K562 (cell line): Measurements from ENCODE around the gene MTHFR. TPM values are rescaled to one million over a fixed set of nuclear protein-coding genes. Genes with fewer than 3 reads are reported as not detected.

Experiments
- ATAC-seq: fragments of 200-7000 bp; cut with Tn5 transposase; 3 replicates; pipeline ENCODE4 v1.9.1; 2020; ENCODE audit warnings: moderate library complexity
- BruUV-seq: library from RNA; stranded (reverse); fragments of 400-500 nt; replicated peaks from 2 replicates; lab custom pipeline; 2021; lab: Mats Ljungman, UMichigan
- CTCF ChIA-PET: fragments of 300-600 bp; formaldehyde crosslinking; extraction: SDS; loops from one replicate; lab custom pipeline; 2021; ENCODE audit warnings: low intra/inter-chr PET ratio; lab: Yijun Ruan, JAX
- POLR2A ChIA-PET: fragments of 300-600, 350-650 bp; sonication (Branson Sonifier 250); formaldehyde crosslinking; extraction: SDS; loops from one replicate; lab custom pipeline; 2021; ENCODE audit warnings: antibody characterized with exemption, inconsistent platforms; lab: Yijun Ruan, JAX
- DNase-seq, 4 experiments: peaks; one replicate each; pipeline versions ENCODE4 v3.0.0 to v3.0.0-alpha.2; 2011 to 2018; ENCODE audit warnings: low spot score in 3 of 4, mixed read lengths in 3 of 4; ENCODE audit errors: extremely low read depth in 1 of 4
- FAIRE-seq: peaks from 2 replicates; lab custom pipeline; 2011; peaks lifted over from hg19 to GRCh38; lab: Jason Lieb, UNC
- H2AFZ ChIP-seq: 2 replicates; pipeline ENCODE4 v1.6.0; 2011; ENCODE audit warnings: low read depth, low read length, control low read depth, inconsistent platforms
- H3K27ac ChIP-seq: fragments of 200-600 bp; 3 replicates; pipeline ENCODE4 v1.8.0; 2011; ENCODE audit warnings: low read depth, mild to moderate bottlenecking, control low read depth, inconsistent platforms, low read length, moderate library complexity, mixed read lengths; ENCODE audit errors: extremely low read depth
- H3K27me3 ChIP-seq, 2 experiments: fragments of 300-600 bp in 1 of 2; 2 replicates in 1 of 2; 3 replicates in 1 of 2; pipeline versions ENCODE4 v1.6.0 to v1.8.0; 2011; ENCODE audit warnings: inconsistent platforms in 2 of 2, low read length in 2 of 2, mild to moderate bottlenecking in 1 of 2, mixed read lengths in 1 of 2, moderate library complexity in 1 of 2; ENCODE audit not compliant: control insufficient read depth in 2 of 2, insufficient read depth in 2 of 2
- H3K36me3 ChIP-seq: fragments of 300-600 bp; 3 replicates; pipeline ENCODE4 v1.8.0; 2011; ENCODE audit warnings: mild to moderate bottlenecking, low read length, inconsistent platforms; ENCODE audit not compliant: control insufficient read depth, insufficient read depth
- H3K4me1 ChIP-seq, 2 experiments: fragments of 200-600 bp in 1 of 2; replicated peaks in 1 of 2; 2 replicates in 1 of 2; 3 replicates in 1 of 2; pipeline versions ENCODE4 v1.5.1 to v1.8.0; 2011; ENCODE audit warnings: inconsistent platforms in 2 of 2, low read length in 2 of 2, mild to moderate bottlenecking in 1 of 2, mixed read lengths in 1 of 2, moderate library complexity in 1 of 2; ENCODE audit not compliant: control insufficient read depth in 2 of 2, insufficient read depth in 2 of 2
- H3K4me2 ChIP-seq: 2 replicates; pipeline ENCODE4 v1.6.1; 2011; ENCODE audit warnings: low read length, control low read depth, inconsistent platforms, mixed read lengths; ENCODE audit not compliant: insufficient read depth
- H3K4me3 ChIP-seq: fragments of 200-600 bp; sonication (generic), shearing (Covaris generic); 2 replicates; pipeline ENCODE4 v1.5.1; 2016; ENCODE audit warnings: control low read depth, inconsistent platforms
- H3K79me2 ChIP-seq: fragments of 200-600 bp; 3 replicates; pipeline ENCODE4 v1.8.0; 2011; ENCODE audit warnings: low read length, inconsistent platforms; ENCODE audit not compliant: control insufficient read depth, insufficient read depth
- H3K9ac ChIP-seq, 2 experiments: 2 replicates each; pipeline versions ENCODE4 v1.6.0 to v1.6.1; 2011; ENCODE audit warnings: low read depth in 2 of 2, low read length in 2 of 2, control low read depth in 1 of 2, inconsistent platforms in 1 of 2, mild to moderate bottlenecking in 1 of 2, mixed read lengths in 1 of 2; ENCODE audit not compliant: insufficient read depth in 1 of 2
- H3K9me1 ChIP-seq: one replicate; pipeline ENCODE4 v1.6.0; 2011; ENCODE audit warnings: inconsistent platforms, mild to moderate bottlenecking, low read length, moderate library complexity; ENCODE audit not compliant: control insufficient read depth, insufficient read depth
- H3K9me3 ChIP-seq: replicated peaks from 2 replicates; pipeline ENCODE4 v1.5.1; 2011; ENCODE audit warnings: low read depth, low read length, inconsistent platforms; ENCODE audit not compliant: control insufficient read depth, insufficient read depth
- H4K20me1 ChIP-seq: replicated peaks from 2 replicates; pipeline ENCODE4 v1.6.1; 2011; ENCODE audit warnings: low read length, inconsistent platforms, mixed read lengths; ENCODE audit not compliant: control insufficient read depth, insufficient read depth
- BRCA1 ChIP-seq, 2 experiments: fragments of 450-650 bp in 1 of 2; sonication (generic) in 1 of 2; formaldehyde crosslinking in 1 of 2; IDR thresholded peaks; 2 replicates each; pipeline versions ENCODE4 v1.5.0 to v1.6.1; 2017 to 2020; ENCODE audit warnings: mild to moderate bottlenecking in 1 of 2, missing genetic modification reagents in 1 of 2
- CHD4 ChIP-seq: fragments of 200-600 bp; sonication (generic); IDR thresholded peaks from 3 replicates; pipeline ENCODE4 v1.6.1; 2012; ENCODE audit warnings: low read depth, mild to moderate bottlenecking, mixed read lengths, low read length, inconsistent platforms; ENCODE audit not compliant: insufficient read depth, insufficient replicate concordance, poor library complexity, severe bottlenecking
- DEAF1 ChIP-seq: fragments of 450-650 bp; formaldehyde crosslinking; IDR thresholded peaks from 2 replicates; pipeline ENCODE4 v1.4.0; 2020; ENCODE audit warnings: mild to moderate bottlenecking, moderate library complexity
- ETS2 ChIP-seq: IDR thresholded peaks from 2 replicates; pipeline ENCODE4 v1.6.1; 2016; ENCODE audit warnings: borderline replicate concordance, missing genetic modification characterization, mild to moderate bottlenecking, moderate library complexity, missing compliant biosample characterization; ENCODE audit not compliant: poor library complexity, severe bottlenecking
- FIP1L1 ChIP-seq: fragments of 200-400 bp; formaldehyde crosslinking; IDR thresholded peaks from 2 replicates; pipeline ENCODE4 v1.6.1; 2018; ENCODE audit warnings: mild to moderate bottlenecking, low read depth, low read length; ENCODE audit not compliant: poor library complexity, severe bottlenecking
- NR2C1 ChIP-seq, 2 experiments: fragments of 450-650 bp; IDR thresholded peaks; 2 replicates each; pipeline ENCODE4 v1.6.1; 2017; ENCODE audit warnings: mild to moderate bottlenecking in 2 of 2, antibody characterized with exemption in 1 of 2, inconsistent platforms in 1 of 2, missing compliant biosample characterization in 1 of 2, missing genetic modification characterization in 1 of 2
- POLR2A ChIP-seq: fragments of 450-650 bp; conservative IDR thresholded peaks from 2 replicates; pipeline ENCODE4 v1.6.1; 2016
- PRMT5 ChIP-seq: sonication (generic); formaldehyde crosslinking; IDR thresholded peaks from 2 replicates; pipeline ENCODE4 v1.5.0; 2020; ENCODE audit warnings: missing genetic modification reagents
- RBM14 ChIP-seq: fragments of 200-400 bp; formaldehyde crosslinking; IDR thresholded peaks from 2 replicates; pipeline ENCODE4 v1.6.1; 2018; ENCODE audit warnings: low read depth, mild to moderate bottlenecking, low read length, moderate library complexity, borderline replicate concordance; ENCODE audit not compliant: insufficient read depth
- SNAPC5 ChIP-seq: fragments of 250-450 bp; sonication (Bioruptor Pico); IDR thresholded peaks from 2 replicates; pipeline ENCODE4 v1.8.0; 2021; ENCODE audit warnings: moderate library complexity, mild to moderate bottlenecking, inconsistent platforms
- SRSF9 ChIP-seq: fragments of 200-400 bp; formaldehyde crosslinking; IDR thresholded peaks from 2 replicates; pipeline ENCODE4 v1.6.1; 2017; ENCODE audit warnings: low read depth, low read length, borderline replicate concordance
- WHSC1 ChIP-seq: IDR thresholded peaks from one replicate; pipeline ENCODE4 v1.6.1; 2012; ENCODE audit warnings: low read length, control low read depth, inconsistent platforms
- ZNF121 ChIP-seq: sonication (generic); formaldehyde crosslinking; conservative IDR thresholded peaks from 2 replicates; pipeline ENCODE4 v1.8.0; 2022; ENCODE audit warnings: missing genetic modification reagents
- ZNF175 ChIP-seq: fragments of 200-800 bp; sonication (Bioruptor generic); IDR thresholded peaks from 2 replicates; pipeline ENCODE4 v1.6.1; 2016; ENCODE audit warnings: low read depth, mild to moderate bottlenecking, missing genetic modification characterization, missing compliant biosample characterization
- WGBS: fragments of 100-300 bp; shearing (Covaris generic); methylation state at CpG from one replicate; pipeline ENCODE4 v1.1.6; 2016; ENCODE audit warnings: low coverage, mixed read lengths; ENCODE audit not compliant: insufficient coverage; ENCODE audit errors: missing lambda C conversion rate; 5-methylcytosine and 5-hydroxymethylcytosine counted together
- in situ Hi-C: fragments of 300-500 bp; cut with MboI; formaldehyde crosslinking; loops from 4 replicates; pipeline ENCODE4 v1.15.0; 2018; ENCODE audit warnings: inconsistent platforms, mixed read lengths
- intact Hi-C: fragments of 100-400 bp; cut with micrococcal nuclease; formaldehyde crosslinking; loops from 2 replicates; pipeline ENCODE4 v1.14.2; 2022
- polyA plus RNA-seq, 8 experiments: library from polyadenylated mRNA; depleted of rRNA in 4 of 8; stranded (reverse) in 5 of 8; unstranded in 3 of 8; fragments of >200 nt; fragmentation: Nextera tagmentation in 2 of 8; fragmentation: Illumina TruSeq in 1 of 8; extraction: Ambion mirVana in 2 of 8; extraction: Trizol in 1 of 8; gene quantifications; 2 replicates each; pipeline versions ENCODE4 v1.2.1 to v1.2.3, GENCODE V29; 2011 to 2014; ENCODE audit warnings: inconsistent platforms in 1 of 8, missing spikeins in 1 of 8
- total RNA-seq, 7 experiments: library from RNA; depleted of rRNA in 6 of 7; stranded (reverse); fragments of >200 nt in 6 of 7; fragmentation: Illumina TruSeq in 2 of 7; extraction: Trizol in 2 of 7; gene quantifications; 2 replicates each; pipeline versions ENCODE4 v1.2.1 to v1.2.3, GENCODE V29; 2011 to 2021; ENCODE audit warnings: low replicate concordance in 1 of 7

Gene MTHFR
- total and polyA plus RNA-seq, 9 of the 15 experiments (the other 6 are each of a cell fraction or from before 2014, with no cell fraction given) = 5.0 to 104 (median 62.6) TPM

- Histone ChIP-seq H3K4me2 (no peak overlapping the region), H3K27me3 (no peaks in the 10 kb centered on the region), H2AFZ (no peak overlapping the region), H4K20me1 (no peaks in the 10 kb centered on the region), H3K4me3 (no peak overlapping the region), H3K27ac (no peak overlapping the region), H3K4me1 (peaks cover 5 to 28% of the 10 kb centered on the region in 2 experiments; a peak in 4 of 5 replicates), H3K9me1 (no peaks in the 10 kb centered on the region), H3K79me2 (no peaks in the 10 kb centered on the region), H3K9ac (no peak overlapping the region), H3K36me3 (no peaks in the 10 kb centered on the region), H3K9me3 (no peaks in the 10 kb centered on the region)
- FAIRE-seq = no peak
- POLR2A ChIA-PET = interaction anchor here (0.9 to 1.5 kb wide), 3 partner anchors 19 to 287 kb away, joined by 3 to 5 read pairs (median 3); no protein-coding TSS in a partner anchor
- 68% methylated on average over 4 of the region's 4 CpGs for WGBS
- CTCF ChIA-PET = no interaction called here
- ATAC-seq = no peak
- intact Hi-C loops (no loop called here), in situ Hi-C loops (no loop called here)
- TF ChIP-seq RBM14 = no peak
- TF ChIP-seq ZNF121 (CRISPR knock-in tag) = peak; percentile 81
- no TSS peak for BruUV-seq
- DNase-seq = no peak
Measured at GRCh38 chr1:11769274-11769673, 36.5 kb downstream of the MTHFR start.

GRCh38 chr1:11768821-11769220, 36.9 kb downstream of the MTHFR start:
- BruUV-seq = no TSS peak
- ChIA-PET CTCF (no interaction called here), POLR2A (interaction anchor here (0.9 to 1.6 kb wide), 4 partner anchors 11 to 286 kb away, joined by 3 to 6 read pairs (median 4); no protein-coding TSS in a partner anchor)
- in situ Hi-C loops (no loop called here), intact Hi-C loops (no loop called here)
- peak overlapping the region; percentile 58 for H2AFZ ChIP-seq
- ATAC-seq (peak; percentile 21; the same call in 2 of the 3 replicates), DNase-seq (no peak), FAIRE-seq (no peak)
- H3K36me3 ChIP-seq = no peaks in the 10 kb centered on the region
- no peak overlapping the region for H3K4me2 ChIP-seq
- H3K9me1 ChIP-seq = no peaks in the 10 kb centered on the region
- H4K20me1 ChIP-seq = no peaks in the 10 kb centered on the region
- H3K79me2 ChIP-seq = no peaks in the 10 kb centered on the region
- H3K4me3 ChIP-seq = no peak overlapping the region
- WGBS = 43% methylated on average over 4 of the region's 4 CpGs
- peak overlapping the region in 1 of 2 experiments; percentile 67; a peak in 1 of 4 replicates for H3K9ac ChIP-seq
- no peak overlapping the region for H3K27ac ChIP-seq
- peaks cover 5 to 33% of the 10 kb centered on the region in 2 experiments; a peak in 4 of 5 replicates for H3K4me1 ChIP-seq
- no peaks in the 10 kb centered on the region for H3K9me3 ChIP-seq
- no peaks in the 10 kb centered on the region for H3K27me3 ChIP-seq
- TF ChIP-seq DEAF1 (CRISPR knock-in tag) (no peak), POLR2A (no peak), CHD4 (no peak), NR2C1 (IDR thresholded peaks at IDR 0.05) (no peak), NR2C1 (tag; IDR thresholded peaks at IDR 0.05) (no peak), SNAPC5 (no peak), PRMT5 (CRISPR knock-in tag) (no peak), ZNF175 (CRISPR knock-in tag) (no peak), BRCA1 (IDR thresholded peaks at IDR 0.05) (no peak), BRCA1 (CRISPR knock-in tag; IDR thresholded peaks at IDR 0.05) (no peak), FIP1L1 (no peak), WHSC1 (no peak), ETS2 (no peak), SRSF9 (no peak)
